GM10266 (cell line): ENCODE results near the gene METAP1.
"Not testable (repeated sequence)": the region's sequence is repeated elsewhere in the genome, so short reads cannot be mapped to it uniquely, and the experiment has no call there.

Experiments used
- DNase-seq: peaks from one replicate; pipeline ENCODE4 v3.0.0; 2012; ENCODE audit errors: extremely low spot score
- TF ChIP-seq, protein P1 (sequence below): IDR thresholded peaks from 2 replicates; pipeline ENCODE4 v1.5.1; 2012; ENCODE audit warnings: mild to moderate bottlenecking, low read depth; ENCODE audit not compliant: control insufficient read depth, insufficient read depth; ENCODE audit errors: missing control alignments

METAP1 gene

DNA sequence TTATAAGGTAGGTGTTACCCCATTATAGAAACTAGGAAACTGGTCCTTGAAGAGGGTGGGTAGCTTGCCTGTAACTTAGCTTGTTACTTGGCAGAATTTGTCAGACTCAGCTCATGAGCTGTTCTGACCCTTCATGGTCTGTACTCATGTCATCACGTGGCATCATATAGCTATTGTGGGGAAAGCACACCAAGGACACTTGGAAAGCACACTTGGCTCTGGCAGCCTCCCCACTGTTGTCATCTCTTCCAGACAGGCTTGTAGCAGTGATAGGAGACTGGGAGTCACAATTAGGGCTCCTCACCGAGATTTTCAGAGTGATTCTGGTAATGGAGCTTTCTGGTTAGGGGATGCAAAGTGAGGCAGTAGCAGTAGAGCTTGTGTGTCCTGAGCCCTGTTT lies 62.7 kb downstream of the METAP1 start:
- TF ChIP-seq, protein P1, sequence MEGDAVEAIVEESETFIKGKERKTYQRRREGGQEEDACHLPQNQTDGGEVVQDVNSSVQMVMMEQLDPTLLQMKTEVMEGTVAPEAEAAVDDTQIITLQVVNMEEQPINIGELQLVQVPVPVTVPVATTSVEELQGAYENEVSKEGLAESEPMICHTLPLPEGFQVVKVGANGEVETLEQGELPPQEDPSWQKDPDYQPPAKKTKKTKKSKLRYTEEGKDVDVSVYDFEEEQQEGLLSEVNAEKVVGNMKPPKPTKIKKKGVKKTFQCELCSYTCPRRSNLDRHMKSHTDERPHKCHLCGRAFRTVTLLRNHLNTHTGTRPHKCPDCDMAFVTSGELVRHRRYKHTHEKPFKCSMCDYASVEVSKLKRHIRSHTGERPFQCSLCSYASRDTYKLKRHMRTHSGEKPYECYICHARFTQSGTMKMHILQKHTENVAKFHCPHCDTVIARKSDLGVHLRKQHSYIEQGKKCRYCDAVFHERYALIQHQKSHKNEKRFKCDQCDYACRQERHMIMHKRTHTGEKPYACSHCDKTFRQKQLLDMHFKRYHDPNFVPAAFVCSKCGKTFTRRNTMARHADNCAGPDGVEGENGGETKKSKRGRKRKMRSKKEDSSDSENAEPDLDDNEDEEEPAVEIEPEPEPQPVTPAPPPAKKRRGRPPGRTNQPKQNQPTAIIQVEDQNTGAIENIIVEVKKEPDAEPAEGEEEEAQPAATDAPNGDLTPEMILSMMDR: no peak
- DNase-seq: no peak

DNA sequence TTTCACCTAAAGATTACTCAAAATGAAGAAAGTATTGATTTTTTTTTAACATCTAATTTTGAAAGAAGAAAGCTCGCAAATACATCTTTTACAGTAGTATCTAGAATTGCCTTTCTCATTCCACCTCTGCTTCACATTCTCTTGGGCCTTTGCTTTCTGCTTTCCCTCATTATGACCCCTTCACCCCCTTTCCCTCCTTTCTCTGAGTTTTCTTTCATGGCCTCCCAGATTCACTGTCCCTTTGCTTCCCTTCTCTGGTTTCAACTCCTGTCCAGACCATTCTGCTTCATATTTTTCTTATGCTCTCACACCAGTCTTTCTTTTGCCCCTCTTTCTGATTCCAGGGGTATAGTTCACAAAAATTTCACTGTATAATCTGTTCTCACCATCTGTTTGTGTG lies 64.0 kb downstream of the METAP1 start:
- DNase-seq: no peak
- TF ChIP-seq, protein P1: no peak

DNA sequence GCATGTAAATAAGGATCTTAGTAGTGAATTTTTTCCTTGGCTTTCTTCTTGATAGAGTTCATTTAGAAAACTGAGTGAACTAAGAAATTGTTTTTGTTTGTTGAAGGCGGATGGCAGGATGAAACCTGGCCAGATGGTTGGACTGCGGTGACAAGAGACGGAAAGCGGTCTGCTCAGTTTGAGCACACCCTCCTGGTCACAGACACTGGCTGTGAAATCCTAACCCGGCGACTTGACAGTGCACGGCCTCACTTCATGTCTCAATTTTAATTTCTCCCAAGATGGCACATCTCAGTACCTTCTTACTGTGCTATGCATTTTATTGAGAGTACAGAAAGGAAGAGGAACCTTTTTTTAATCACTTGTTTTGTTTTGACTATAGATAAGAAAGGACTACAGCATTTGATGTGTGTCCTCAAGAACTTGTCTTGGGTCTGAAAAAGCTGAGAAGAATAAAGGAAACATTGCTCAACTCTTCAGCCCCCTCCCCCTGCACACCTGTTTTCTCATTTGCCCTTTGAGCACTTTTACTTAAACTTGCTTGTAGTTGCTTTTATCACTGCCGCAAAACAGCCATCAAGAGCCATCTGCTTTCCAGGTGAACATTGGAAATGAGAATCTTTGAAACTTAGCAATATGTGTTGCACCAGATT lies 65.7 kb downstream of the METAP1 start:
- TF ChIP-seq, protein P1: no peak
- DNase-seq: no peak

DNA sequence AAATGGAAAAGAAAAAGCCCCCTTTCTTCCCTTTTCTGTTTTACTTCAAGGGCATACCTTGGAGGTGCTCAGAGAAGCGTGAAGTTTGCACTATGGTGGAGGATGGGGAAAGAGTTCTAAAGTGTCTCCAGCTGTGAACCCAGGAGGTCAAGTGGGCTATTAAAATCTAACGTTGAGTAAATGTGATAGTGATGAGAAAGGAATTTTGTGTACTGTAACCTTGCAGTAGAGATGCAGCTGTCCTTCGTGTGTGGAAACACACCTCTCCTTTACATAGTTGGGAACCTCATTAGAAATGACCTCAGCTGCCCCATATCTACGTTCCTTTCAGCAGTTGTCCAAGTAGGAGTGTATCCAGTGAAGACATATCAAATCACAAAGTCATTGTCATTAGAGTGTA lies 66.6 kb downstream of the METAP1 start:
- no peak for DNase-seq
- TF ChIP-seq, protein P1: no peak

DNA sequence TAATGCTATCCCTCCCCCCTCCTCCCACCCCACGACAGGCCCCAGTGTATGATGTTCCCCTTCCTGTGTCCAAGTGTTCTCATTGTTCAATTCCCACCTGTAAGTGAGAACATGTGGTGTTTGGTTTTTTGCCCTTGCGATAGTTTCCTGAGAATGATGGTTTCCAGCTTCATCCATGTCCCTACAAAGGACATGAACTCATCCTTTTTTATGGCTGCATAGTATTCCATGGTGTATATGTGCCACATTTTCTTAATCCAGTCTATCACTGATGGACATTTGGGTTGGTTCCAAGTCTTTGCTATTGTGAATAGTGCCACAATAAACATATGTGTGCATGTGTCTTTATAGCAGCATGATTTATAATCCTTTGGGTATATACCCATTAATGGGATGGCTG lies 70.0 kb downstream of the METAP1 start:
- DNase-seq: not testable (repeated sequence)

DNA sequence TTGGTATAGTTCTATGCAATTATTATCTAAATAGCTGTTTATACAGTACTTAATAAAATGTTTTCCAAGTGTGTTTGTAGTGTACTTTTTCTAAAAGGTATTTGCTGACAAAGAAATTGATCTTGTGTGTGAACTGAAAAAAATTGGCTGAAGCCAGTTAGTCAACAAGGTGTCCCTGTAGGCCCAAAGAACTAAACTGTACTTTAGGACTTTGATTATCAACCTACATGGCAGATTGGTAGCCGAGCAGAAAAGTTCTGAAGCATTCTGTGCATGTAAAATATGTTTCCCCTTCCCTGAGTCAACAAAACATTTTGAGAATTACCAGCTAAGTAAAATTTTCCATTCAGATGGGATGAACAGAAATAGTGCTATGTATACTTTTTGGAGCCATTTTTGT lies 72.1 kb downstream of the METAP1 start:
- TF ChIP-seq, protein P1: no peak
- DNase-seq: no peak

DNA sequence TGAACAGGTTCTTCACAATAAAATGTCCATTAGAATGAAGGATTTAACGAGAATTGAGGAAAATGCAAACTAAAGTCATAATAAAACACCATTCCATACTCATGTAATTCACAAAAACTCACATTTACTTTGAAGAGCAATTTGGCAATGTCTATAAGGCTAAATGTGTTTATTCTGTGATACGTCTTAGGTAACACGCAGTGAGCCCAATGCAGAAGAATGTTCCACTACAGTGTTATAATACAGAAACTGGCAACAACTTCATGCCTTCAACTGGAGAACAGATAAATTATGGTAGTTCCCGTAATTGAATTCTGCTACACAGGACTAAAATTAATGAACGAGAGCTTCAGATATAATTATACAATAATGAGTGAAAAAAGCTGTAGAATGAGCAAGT lies 75.6 kb downstream of the METAP1 start:
- TF ChIP-seq, protein P1: no peak
- DNase-seq: no peak

DNA sequence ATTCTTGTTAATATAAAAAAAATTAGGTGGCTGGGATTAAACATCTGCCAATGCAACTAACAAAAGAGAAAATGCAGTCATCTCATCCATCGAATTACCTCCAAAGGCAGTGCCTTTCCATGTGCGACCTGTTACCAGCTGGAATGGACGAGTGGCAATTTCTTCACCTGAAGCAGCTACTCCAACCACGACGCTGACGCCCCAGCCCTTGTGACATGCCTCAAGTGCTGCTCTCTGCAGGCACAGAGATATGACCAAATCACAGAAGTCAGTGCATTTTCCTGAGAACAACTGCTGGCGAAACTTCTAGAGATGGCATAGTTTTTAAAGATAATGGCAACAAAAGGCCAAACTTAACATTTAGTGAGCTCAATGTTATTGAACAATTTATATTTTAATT lies 79.3 kb downstream of the METAP1 start:
- TF ChIP-seq, protein P1: no peak
- no peak for DNase-seq
